Frontal cortex (tissue), 4 donors: ENCODE measurements around the gene CSMD2. TPM values are rescaled to one million over a fixed set of nuclear protein-coding genes. Genes with fewer than 3 reads are reported as not detected.
"Not testable (repeated sequence)": the region's sequence is repeated elsewhere in the genome, so short reads cannot be mapped to it uniquely, and the experiment has no call there.

ENCODE experiments used
- DNase-seq, 2 donors: peaks; one replicate each; pipeline ENCODE4 v3.0.0; 2012; ENCODE audit warnings: low spot score in 2 of 2
- FAIRE-seq: peaks from 2 replicates; lab custom pipeline; 2012; peaks lifted over from hg19 to GRCh38; lab: Jason Lieb, UNC
- total RNA-seq: library from RNA; depleted of rRNA; stranded (reverse); fragments of >200 nt; gene quantifications from one replicate; pipeline ENCODE4 v1.2.3, GENCODE V29; 2014
- donor health status: control.
- donor health status: control.
- donor health status: control.

CSMD2 gene
- total RNA-seq, 1 donor from 2014 or later: 23.6 TPM

DNA sequence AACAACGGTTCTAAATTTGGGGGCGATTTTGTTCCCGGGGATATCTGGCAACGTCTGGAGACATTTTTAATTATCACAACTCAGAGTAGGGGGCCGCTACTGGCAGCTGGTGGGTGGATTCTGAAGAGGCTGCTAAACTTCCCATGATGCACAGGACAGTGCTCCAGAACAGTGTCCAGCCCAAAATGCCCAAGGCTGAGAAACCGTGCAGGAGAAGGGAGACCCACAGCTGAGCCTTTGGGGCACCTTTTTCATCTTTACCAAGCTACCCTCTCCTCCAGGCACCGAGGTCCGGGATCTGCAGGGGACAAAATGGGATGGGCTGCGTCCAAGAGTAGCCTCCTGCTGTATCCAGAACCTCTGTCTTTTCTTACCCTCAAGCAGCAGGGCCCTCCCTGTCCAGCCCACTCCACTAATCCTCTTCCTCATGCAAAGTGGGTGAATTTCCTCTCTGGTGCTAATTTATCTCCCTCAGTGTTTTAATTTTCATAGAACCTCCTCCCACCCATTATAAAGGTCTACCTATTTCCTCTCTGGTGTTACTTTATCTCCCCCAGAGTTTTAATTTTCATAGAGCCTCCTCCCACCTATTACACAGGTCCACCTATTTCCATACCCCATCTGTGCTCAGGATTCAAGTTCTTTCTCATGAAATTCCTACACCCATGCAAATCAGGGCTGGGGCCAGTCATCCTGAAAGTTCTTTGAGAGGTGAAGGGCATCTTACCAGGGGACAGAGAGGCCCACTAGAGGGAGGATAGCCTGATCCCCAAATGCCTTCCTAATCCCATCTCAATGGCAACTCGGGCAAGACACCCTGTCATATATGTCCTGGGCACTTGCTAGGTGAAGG, 42.7 kb downstream of the CSMD2 start:
- no peak for DNase-seq
- FAIRE-seq: no peak

DNA sequence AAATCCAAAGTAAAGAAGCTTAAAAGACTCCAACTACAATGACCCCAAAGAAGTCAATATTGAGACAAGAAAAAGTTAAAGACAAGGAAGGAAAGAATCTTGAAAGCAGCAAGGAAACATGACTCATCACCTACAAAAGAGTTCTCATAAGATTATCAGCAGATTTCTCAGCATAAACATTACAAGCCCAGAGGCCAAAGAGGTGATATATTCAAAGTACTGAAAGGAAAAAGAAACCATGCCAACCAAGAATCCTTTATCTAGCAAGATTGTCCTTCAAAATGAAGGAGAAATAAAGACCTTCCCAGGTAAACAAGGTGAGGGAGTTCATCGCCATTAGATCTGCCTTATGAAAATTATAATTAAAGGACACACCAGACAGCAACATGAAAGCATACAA, 49.8 kb downstream of the CSMD2 start:
- no peak for DNase-seq
- FAIRE-seq: no peak

DNA sequence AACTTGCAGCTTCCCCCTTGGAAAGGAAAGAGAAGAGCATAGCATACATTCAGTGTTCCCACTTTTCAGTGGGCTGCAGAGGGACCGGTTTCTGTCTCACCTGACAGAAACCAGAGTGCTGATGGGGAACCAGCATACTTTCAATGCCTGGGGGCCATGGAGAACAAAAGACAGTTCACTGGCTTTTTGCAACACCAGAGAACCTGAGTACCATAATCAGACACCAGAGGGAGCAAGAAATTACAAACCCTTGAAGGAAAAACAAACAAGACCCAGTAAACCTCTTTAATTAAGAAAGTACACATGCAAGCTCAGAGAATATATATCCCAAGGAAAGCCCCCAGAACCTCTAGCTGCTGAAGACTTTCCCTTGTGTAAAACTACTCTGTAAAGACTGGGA, 51.1 kb downstream of the CSMD2 start:
- DNase-seq: no peak
- no peak for FAIRE-seq

DNA sequence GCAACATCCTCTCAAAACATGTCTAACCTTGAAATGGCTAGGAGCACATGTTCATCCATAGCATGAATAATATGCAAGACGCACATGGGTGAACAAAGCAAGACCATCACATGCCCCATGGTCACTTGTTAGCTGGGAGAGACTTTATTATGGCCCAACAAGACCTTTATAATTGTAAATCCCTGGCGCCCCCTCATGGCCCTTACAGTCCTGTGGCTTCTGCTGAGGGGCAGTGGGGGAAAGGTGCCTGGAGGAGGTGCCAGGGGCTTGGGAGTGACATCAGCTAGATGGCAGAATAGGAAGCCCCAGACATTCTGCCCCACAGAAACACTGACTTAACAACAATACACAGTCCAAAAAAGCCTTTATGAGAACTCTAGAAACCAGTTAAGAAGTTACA, 51.7 kb downstream of the CSMD2 start:
- FAIRE-seq (no peak), DNase-seq (no peak)

DNA sequence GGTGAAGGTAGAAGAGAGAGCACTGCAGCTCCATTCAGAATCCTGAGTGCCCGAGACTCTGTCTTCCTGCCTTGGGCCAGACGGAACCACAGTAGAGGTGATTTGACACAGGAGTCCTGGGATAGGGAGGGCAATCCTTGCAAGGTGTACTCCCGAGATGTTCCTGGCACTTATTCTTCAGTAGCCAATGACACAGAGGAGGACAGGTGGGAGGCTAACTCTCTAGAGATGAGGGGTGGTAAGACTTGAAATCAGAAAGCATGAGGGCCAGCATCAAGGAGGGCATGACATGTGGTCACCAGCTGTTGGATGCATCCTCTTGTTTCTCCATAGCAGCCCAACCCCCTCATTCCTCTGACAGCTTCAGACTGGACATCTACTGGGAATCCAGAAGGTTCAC, 56.3 kb downstream of the CSMD2 start:
- DNase-seq: no peak
- no peak for FAIRE-seq

DNA sequence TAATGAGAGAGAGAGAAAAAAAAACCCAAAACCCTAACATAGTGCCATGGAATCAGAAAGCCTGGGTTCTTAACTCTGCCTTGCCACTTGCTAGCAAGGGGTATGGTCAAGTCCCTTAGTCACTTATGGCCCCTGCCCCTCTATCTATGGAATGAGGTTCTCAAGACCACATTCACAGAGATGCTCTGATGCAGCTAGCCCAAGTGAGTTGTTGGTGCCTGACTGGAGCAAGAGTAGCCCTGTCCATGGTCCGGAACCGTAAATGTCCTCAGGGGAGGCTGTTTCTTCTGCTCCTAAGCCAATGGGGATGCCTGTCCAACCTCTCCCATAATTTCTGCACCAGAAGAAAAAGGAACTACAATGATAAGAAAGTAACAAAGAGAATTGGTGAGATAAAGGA, 56.8 kb downstream of the CSMD2 start:
- FAIRE-seq: no peak

DNA sequence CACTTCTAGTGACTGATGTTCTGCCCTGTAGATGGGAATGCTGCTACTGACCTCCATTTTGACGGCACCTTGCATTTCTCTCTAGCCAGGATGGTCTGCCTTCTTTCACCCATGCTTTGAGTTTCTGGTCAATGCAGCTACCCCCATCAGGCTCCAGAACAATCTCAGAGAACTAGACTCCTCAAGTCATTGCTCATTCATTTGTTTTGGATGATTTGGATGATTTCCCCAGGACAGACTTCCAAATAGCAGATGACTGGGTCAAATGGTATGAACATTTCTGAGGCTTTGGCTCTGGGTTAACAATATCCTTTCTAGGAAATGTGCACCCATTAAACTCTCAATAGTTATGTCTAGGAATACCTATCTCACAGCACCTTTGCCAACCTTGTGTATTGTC, 63.9 kb downstream of the CSMD2 start:
- FAIRE-seq: no peak

More for the DNA sequence above, 56.8 kb downstream of the CSMD2 start:
- DNase-seq: no peak

DNA sequence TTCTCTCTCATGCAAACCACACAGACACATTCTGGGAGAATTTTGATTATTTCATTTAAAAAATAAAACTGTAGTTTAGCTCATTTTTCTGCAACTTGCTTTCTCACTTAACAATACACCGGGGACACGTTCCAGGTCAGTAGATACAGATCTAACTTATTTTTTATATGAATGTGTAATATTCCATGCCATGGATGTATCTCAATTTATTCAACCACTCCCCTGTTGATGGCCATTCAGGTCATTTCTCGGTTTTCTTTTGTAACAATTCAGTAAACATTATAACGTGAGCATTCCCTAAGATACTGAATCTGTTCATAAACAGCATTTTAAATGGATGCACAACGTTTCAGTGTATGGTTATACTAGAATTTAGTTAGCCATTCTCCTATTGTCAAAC, 64.7 kb downstream of the CSMD2 start:
- DNase-seq: no peak
- FAIRE-seq: no peak

More for the DNA sequence above, 63.9 kb downstream of the CSMD2 start:
- no peak for DNase-seq

DNA sequence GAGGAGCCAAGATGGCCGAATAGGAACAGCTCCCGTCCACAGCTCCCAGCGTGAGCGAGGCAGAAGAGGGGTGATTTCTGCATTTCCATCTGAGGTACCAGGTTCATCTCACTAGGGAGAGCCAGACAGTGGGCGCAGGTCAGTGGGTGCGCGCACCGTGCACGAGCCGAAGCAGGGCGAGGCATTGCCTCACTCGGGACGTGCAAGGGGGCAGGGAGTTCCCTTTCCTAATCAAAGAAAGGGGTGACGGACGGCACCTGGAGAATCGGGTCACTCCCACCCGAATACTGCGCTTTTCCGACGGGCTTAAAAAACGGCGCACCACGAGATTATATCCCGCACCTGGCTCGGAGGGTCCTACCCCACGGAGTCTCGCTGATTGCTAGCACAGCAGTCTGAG, 72.6 kb downstream of the CSMD2 start:
- DNase-seq: not testable (repeated sequence)

DNA sequence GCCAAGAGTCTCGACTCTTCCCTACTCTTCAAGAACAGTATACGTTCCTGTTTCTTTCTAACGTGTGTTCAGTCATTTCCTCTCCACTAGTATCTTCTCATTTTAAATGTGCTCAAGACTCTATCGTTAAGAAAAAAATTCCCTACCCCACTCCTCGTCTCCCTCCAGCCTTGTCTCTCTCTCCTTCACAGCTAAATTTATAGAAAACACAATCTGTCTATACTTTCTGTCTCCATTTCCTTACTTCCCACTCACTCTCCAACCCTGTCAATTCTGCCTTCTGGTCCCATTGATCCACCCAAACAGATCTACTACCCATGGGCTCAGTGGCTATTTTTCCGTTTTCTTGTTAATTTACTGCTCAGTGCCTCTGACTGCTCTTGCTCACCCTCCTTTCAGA, 75.3 kb downstream of the CSMD2 start:
- DNase-seq: no peak
- no peak for FAIRE-seq

More for the DNA sequence above, 72.6 kb downstream of the CSMD2 start:
- FAIRE-seq: not testable (repeated sequence)

DNA sequence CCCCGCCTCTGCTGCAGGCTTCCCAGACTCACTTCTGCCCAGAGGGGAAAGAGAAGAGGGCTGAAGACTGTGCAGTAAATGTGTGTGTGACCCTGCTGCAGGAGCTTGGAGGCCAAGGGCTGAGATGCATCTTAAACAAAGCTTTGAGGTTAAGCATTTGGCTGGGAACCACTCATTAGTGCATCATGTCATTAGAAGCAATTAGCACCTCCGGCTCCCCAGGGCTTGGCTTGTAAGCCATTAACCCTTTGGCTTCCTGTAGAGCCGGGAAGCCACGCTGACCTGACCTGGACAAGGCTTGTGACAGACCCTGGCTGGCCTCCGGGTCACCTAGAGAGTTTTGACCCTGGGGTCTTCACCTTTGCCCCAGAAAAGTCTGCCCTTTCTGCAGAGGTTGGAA, 77.0 kb downstream of the CSMD2 start:
- no peak for FAIRE-seq
- no peak for DNase-seq

DNA sequence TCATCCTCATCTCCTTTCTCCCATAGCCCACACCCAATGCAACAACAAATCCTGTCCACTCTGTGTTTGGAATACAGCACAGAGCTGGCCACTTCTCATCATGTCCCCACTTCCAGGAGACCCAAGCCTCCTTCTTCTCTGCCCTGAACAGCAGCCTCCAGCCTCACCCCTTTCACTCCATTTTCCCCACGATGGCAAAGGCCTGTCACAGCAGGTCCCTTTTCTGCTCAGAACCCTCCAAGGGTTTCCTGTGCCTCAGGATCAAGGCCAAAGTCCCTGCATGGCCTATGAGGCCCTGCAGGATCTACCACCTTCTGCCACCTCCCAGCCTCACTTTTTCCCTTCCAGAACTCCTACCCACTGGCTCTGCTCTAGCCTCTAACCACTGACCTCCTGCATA, 78.5 kb downstream of the CSMD2 start:
- DNase-seq (no peak), FAIRE-seq (no peak)

DNA sequence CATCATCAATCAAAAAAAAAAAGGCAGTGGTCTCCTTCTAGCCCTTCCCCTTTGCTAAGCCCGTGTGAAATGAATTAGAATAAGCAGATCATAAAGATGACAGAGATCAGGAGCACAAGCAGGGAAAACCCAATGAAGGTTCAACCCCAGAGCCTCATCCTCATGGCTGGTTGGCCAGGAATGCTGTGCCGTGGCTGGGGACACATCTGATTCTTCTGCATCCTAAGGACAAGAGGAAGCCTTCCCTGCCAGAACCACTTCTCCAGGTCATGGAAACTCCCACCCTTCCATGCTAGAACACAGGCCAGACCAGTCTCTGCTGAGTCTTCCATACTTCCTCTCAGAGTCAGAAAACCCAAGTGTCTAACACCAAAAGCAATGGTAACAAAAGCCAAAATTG, 81.1 kb downstream of the CSMD2 start:
- no peak for FAIRE-seq
- no peak for DNase-seq

DNA sequence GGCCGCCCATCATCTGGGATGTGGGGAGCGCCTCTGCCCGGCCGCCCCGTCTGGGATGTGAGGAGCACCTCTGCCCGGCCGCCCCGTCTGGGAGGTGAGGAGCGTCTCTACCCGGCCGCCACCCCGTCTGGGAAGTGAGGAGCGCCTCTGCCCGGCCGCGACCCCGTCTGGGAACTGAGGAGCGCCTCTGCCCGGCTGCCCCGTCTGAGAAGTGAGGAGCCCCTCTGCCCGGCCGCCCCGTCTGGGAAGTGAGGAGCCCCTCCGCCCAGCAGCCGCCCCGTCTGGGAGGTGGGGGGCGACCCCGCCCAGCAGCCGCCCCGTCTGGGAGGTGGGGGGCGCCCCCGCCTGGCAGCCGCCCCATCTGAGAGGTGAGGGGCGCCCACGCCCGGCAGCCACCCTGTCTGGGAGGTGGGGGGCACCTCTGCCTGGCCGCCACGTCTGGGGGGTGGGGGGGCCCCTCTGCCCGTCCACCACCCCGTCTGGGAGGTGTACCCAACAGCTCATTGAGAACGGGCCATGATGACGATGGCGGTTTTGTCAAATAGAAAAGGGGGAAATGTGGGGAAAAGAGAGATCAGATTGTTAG, 82.9 kb downstream of the CSMD2 start:
- FAIRE-seq, DNase-seq: not testable (repeated sequence)

DNA sequence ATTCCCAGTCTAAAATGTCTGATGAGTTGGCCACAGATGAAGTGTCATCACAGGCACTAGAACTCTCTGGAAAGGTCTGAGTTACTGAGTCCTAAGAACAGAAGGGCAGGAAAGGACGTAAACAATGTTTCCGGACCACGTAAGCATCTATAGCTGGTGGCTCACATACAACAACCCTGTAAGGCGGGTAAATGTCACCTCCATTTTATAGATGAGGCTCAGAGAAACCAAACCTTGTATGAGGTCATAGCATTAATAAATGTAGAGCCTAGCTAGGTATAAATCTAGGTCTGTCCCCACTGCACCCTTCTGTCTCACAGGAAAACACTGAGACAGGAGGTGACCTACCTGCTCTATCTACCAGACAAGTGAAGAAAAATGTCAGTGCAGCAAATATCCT, 86.6 kb downstream of the CSMD2 start:
- FAIRE-seq (no peak), DNase-seq (no peak)

DNA sequence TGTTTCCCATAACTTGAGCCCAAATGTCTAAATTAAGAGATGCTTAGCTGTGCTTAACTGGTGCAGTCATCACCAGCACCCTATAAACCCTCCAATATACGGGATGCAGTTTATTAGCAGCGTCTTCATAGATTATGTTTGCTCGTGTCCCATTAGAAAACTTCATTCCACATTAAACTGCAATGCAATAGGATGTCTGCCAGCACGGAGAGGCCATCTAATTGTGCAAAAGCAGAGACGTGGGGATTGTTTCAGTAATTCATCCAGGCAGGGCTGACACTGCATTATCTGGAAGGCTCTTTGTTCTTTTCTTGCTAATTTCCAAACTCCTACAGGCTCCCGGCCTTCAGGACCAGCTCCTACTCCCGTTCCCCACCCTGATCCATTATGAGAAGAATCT, 89.5 kb downstream of the CSMD2 start:
- DNase-seq (no peak), FAIRE-seq (no peak)

DNA sequence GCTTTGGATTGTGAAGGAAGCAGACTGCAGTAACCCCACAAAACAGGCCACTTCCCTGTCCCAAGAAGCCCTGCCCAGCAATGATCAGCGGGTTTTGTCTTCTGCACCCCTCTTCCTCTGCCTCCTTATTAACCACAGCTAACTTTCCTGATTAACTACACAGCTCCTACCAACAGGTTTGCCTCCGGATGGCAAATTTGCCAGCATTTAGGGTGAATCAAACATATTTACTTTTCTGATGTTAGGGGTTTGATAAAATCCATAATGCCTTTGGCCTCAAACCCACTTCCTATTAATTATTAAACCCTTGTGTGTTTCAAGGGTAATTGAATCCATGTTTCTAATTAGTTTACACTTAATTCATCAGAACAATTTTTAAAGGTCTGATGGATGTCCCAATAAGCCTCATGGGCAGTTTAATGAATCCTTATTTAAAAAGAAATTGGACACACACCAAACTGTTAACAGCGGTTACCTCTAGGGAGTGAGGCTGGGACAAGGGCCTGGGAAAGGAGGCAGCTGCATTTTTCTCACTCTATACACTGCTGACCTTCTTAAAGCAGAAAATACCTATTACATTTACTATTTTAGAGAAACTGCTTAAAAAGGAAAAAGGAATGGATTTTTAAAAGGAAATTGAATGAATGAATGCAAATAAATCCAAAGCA, 91.9 kb downstream of the CSMD2 start:
- FAIRE-seq: no peak
- DNase-seq: no peak

DNA sequence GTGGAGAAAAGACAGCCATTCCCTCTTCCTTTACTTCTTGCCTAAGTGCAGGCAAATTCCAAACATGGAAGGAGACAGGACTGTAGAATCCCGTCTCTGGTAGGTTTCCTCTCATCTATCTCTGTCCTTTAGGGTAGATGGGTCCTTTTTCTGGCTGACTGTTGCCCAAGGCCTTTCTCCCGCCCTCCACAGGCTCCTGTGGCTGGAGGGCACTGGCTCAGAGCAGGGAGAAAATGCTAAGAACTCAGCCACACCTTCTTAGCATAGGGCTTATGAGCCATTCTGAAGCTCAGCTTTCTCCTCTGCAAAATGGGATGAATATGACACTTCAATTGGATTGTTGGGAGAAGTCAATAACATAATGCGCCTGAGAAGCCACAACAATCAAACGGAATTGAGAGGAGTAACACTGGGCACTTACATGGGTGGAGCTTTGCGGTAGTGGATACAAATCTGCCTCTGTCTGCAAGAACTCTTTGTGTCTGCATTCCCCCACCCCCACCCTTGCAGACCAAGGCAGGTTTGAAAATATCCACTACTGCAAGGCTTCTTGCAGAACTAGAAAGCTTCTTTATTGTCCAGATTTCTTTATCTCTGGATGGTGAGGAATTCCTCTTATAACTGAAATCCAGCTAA, 94.7 kb downstream of the CSMD2 start:
- FAIRE-seq: no peak

DNA sequence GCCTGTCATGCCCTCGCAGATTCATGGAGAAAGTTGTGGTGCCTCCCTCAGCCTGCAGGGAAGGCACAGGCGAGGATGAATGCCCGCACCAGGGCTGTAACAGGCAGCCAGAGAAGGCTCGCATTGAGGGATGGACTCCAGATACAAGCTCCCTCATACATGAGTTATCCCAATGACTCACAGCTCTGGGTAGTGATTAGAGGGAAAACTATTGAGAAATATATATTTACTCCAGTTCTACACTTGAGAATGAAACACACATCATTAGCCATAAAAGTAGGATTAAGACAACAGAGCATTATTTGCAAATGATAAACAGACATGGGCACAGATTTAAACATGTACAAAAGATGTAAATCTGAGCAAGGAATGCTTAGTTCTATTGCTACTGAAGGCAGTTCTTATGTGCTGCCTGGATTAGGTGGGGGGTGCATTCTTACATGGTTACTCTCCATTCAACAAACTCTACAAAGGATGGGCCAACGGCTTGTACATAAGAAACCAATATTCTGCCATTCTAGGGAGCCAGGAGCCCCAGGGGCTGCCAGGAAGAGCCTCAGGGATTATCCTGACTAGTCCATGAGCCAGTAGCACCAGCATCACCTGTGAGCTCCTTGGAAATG, 97.9 kb downstream of the CSMD2 start:
- no peak for DNase-seq
- no peak for FAIRE-seq

More for the DNA sequence above, 94.7 kb downstream of the CSMD2 start:
- no peak for DNase-seq

DNA sequence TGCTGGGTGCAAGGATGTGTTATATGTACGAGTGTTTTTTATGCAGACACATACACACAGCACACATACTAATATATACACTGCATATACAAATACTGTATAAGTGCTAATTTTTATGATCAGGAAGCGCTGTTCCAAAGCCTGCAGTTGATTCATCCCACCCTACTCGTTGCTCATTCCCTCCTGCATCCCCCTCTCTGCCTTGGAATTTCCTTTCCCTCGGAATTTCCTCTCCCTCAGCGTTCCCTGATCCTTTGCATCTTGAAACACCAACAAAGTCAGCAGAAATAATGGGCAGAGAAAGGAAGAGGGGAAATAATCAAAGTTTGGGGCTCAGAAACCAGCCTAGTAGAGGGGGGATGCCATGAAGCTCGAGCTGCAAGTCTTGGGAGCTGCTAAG, 98.9 kb downstream of the CSMD2 start:
- FAIRE-seq (no peak), DNase-seq (no peak)
